GM12878 (cell line): ENCODE results near the gene KIF5A. TPM values are rescaled to one million over a fixed set of nuclear protein-coding genes. Genes with fewer than 3 reads are reported as not detected.
A peak's percentile ranks its signal among the peaks of the same experiment; 100 is the strongest.

Experiments used
- ASH2L ChIP-seq: fragments of 300-600, 200-600 bp; sonication (generic); IDR thresholded peaks from 2 replicates; pipeline ENCODE4 v1.6.1; 2017; ENCODE audit warnings: low read depth, mild to moderate bottlenecking, borderline replicate concordance
- BHLHE40 ChIP-seq, 2 experiments: fragments of 450-650 bp in 1 of 2; IDR thresholded peaks; 2 replicates each; pipeline ENCODE4 v1.6.1; 2011 to 2017; ENCODE audit warnings: low read depth in 2 of 2, borderline replicate concordance in 1 of 2, improper control_type of control experiment in 1 of 2, low read length in 1 of 2, mild to moderate bottlenecking in 1 of 2
- CHD4 ChIP-seq: fragments of 200-600 bp; sonication (generic); IDR thresholded peaks from 2 replicates; pipeline ENCODE4 v1.6.1; 2016; ENCODE audit warnings: mild to moderate bottlenecking
- EED ChIP-seq: sonication (generic); IDR thresholded peaks from 2 replicates; pipeline ENCODE4 v1.6.1; 2016; ENCODE audit warnings: antibody characterized with exemption, low read depth
- HCFC1 ChIP-seq: fragments of 150-350 bp; IDR thresholded peaks from 2 replicates; pipeline ENCODE4 v1.6.1; 2014; ENCODE audit warnings: low read length
- HDGF ChIP-seq: fragments of 450-650 bp; IDR thresholded peaks from 2 replicates; pipeline ENCODE4 v1.6.1; 2016; ENCODE audit warnings: antibody characterized with exemption
- KDM1A ChIP-seq: fragments of 200-600 bp; sonication (generic); IDR thresholded peaks from 2 replicates; pipeline ENCODE4 v1.6.1; 2016; ENCODE audit warnings: borderline replicate concordance
- MEF2B ChIP-seq: fragments of 450-650 bp; IDR thresholded peaks from 2 replicates; pipeline ENCODE4 v1.6.1; 2018; ENCODE audit warnings: mild to moderate bottlenecking, moderate library complexity; ENCODE audit not compliant: partially characterized antibody, poor library complexity, severe bottlenecking
- MYB ChIP-seq: fragments of 150-350 bp; IDR thresholded peaks from 2 replicates; pipeline ENCODE4 v1.6.1; 2014; ENCODE audit warnings: mild to moderate bottlenecking, low read depth, low read length, borderline replicate concordance
- MYC ChIP-seq: IDR thresholded peaks from 2 replicates; pipeline ENCODE4 v1.6.1; 2011; ENCODE audit warnings: mild to moderate bottlenecking, low read length, moderate library complexity, inconsistent platforms; ENCODE audit not compliant: insufficient read depth, insufficient replicate concordance, insufficient read length, severe bottlenecking
- PAX8 ChIP-seq: fragments of 450-650 bp; IDR thresholded peaks from 2 replicates; pipeline ENCODE4 v1.6.1; 2017; ENCODE audit warnings: mild to moderate bottlenecking, moderate library complexity
- SP1 ChIP-seq: IDR thresholded peaks from one replicate; pipeline ENCODE4 v1.6.1; 2011; ENCODE audit warnings: low read depth, low read length
- TCF7 ChIP-seq: IDR thresholded peaks from 2 replicates; pipeline ENCODE4 v1.6.1; 2014; ENCODE audit warnings: antibody characterized with exemption, borderline replicate concordance
- ZNF207 ChIP-seq: fragments of 450-650 bp; IDR thresholded peaks from 2 replicates; pipeline ENCODE4 v1.6.1; 2014; ENCODE audit warnings: antibody characterized with exemption, mild to moderate bottlenecking, borderline replicate concordance
- polyA plus RNA-seq, 11 experiments: library from polyadenylated mRNA; depleted of rRNA in 4 of 11; unstranded in 6 of 11; stranded (reverse) in 5 of 11; fragments of >200 nt; fragmentation: Nextera tagmentation in 4 of 11; fragmentation: Illumina TruSeq in 1 of 11; extraction: Ambion mirVana in 4 of 11; extraction: Trizol in 1 of 11; gene quantifications; 1 replicate in 1 of 11; 2 replicates in 10 of 11; pipeline versions ENCODE4 v1.2.1 to v1.2.3, GENCODE V29; 2011 to 2016; ENCODE audit warnings: inconsistent platforms in 2 of 11, missing spikeins in 2 of 11, low read depth in 1 of 11
- total RNA-seq, 4 experiments: library from RNA; depleted of rRNA in 3 of 4; stranded (reverse); fragments of >200 nt in 3 of 4; fragmentation: Illumina TruSeq in 1 of 4; extraction: Trizol in 1 of 4; gene quantifications; 2 replicates each; pipeline versions ENCODE4 v1.2.1 to v1.2.3, GENCODE V29; 2013 to 2021
- TF ChIP-seq, protein P1 (sequence below): fragments of 450-650 bp; IDR thresholded peaks from 2 replicates; pipeline ENCODE4 v1.6.1; 2017; ENCODE audit warnings: low read depth, mild to moderate bottlenecking, moderate library complexity
- TF ChIP-seq, protein P2 (sequence below): fragments of 450-650 bp; conservative IDR thresholded peaks from 2 replicates; pipeline ENCODE4 v1.6.1; 2017; ENCODE audit warnings: mild to moderate bottlenecking, moderate library complexity
- TF ChIP-seq, protein P3 (sequence below): fragments of 450-650 bp; formaldehyde crosslinking; IDR thresholded peaks from 2 replicates; pipeline ENCODE4 v1.5.0; 2022; ENCODE audit warnings: mild to moderate bottlenecking, missing genetic modification characterization
- TF ChIP-seq, protein P4 (sequence below): fragments of 450-650 bp; IDR thresholded peaks from 2 replicates; pipeline ENCODE4 v1.6.1; 2017; ENCODE audit warnings: mild to moderate bottlenecking, moderate library complexity

The KIF5A gene
- total and polyA plus RNA-seq, 10 of the 15 experiments (the other 5 are each of a cell fraction or from before 2014, with no cell fraction given), result 0.35 to 2.9 (median 0.97) TPM

DNA sequence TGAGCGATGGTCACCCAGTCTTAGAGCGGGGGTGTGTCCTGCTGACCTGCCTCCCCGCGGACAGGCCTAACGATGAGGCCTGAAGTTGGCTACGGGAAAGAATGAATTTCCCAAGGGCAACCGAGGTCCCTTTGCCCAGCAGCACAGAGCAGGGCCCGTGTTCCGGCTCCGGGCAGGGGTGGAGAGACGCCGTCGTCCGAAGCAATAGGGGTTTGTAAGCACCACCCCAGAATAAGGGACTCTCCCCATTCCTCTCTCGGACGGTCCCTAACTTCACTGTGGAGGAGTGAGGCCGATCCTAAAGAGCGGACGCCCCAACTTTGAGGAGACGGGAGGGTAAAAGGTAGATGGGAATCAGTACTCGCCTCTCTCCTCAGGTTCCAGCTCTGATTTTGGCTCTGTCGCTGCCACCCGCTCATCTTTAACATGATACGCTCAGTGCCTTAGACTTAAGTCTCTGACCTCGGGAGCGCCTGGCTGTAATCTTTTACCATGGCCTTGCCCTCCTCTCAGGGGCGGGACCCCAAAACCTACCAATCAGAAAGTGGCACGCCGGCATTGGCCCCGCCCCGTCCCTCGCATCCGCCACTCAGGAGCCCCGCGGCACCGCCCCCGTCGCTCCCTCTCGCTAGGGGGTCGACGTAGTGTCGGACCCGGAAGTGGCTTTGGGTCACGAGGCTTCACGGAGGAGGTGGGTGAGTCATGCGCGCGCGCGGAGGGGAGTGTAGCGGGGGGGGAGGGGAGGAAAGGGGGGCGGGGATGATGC lies 29.6 kb upstream of the KIF5A start, which contains the start of gene DDIT3 (continued):
- TF ChIP-seq, protein P1, sequence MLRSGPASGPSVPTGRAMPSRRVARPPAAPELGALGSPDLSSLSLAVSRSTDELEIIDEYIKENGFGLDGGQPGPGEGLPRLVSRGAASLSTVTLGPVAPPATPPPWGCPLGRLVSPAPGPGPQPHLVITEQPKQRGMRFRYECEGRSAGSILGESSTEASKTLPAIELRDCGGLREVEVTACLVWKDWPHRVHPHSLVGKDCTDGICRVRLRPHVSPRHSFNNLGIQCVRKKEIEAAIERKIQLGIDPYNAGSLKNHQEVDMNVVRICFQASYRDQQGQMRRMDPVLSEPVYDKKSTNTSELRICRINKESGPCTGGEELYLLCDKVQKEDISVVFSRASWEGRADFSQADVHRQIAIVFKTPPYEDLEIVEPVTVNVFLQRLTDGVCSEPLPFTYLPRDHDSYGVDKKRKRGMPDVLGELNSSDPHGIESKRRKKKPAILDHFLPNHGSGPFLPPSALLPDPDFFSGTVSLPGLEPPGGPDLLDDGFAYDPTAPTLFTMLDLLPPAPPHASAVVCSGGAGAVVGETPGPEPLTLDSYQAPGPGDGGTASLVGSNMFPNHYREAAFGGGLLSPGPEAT, result peak; percentile 35
- TF ChIP-seq HDGF, result 0 out of 2 replicates have a peak, but pooled peaks have one; percentile 26
- no peak for TF ChIP-seq KDM1A
- TF ChIP-seq SP1, result peak; percentile 85
- TF ChIP-seq, protein P2, sequence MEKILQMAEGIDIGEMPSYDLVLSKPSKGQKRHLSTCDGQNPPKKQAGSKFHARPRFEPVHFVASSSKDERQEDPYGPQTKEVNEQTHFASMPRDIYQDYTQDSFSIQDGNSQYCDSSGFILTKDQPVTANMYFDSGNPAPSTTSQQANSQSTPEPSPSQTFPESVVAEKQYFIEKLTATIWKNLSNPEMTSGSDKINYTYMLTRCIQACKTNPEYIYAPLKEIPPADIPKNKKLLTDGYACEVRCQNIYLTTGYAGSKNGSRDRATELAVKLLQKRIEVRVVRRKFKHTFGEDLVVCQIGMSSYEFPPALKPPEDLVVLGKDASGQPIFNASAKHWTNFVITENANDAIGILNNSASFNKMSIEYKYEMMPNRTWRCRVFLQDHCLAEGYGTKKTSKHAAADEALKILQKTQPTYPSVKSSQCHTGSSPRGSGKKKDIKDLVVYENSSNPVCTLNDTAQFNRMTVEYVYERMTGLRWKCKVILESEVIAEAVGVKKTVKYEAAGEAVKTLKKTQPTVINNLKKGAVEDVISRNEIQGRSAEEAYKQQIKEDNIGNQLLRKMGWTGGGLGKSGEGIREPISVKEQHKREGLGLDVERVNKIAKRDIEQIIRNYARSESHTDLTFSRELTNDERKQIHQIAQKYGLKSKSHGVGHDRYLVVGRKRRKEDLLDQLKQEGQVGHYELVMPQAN, result peak; percentile 82
- TF ChIP-seq, protein P3, sequence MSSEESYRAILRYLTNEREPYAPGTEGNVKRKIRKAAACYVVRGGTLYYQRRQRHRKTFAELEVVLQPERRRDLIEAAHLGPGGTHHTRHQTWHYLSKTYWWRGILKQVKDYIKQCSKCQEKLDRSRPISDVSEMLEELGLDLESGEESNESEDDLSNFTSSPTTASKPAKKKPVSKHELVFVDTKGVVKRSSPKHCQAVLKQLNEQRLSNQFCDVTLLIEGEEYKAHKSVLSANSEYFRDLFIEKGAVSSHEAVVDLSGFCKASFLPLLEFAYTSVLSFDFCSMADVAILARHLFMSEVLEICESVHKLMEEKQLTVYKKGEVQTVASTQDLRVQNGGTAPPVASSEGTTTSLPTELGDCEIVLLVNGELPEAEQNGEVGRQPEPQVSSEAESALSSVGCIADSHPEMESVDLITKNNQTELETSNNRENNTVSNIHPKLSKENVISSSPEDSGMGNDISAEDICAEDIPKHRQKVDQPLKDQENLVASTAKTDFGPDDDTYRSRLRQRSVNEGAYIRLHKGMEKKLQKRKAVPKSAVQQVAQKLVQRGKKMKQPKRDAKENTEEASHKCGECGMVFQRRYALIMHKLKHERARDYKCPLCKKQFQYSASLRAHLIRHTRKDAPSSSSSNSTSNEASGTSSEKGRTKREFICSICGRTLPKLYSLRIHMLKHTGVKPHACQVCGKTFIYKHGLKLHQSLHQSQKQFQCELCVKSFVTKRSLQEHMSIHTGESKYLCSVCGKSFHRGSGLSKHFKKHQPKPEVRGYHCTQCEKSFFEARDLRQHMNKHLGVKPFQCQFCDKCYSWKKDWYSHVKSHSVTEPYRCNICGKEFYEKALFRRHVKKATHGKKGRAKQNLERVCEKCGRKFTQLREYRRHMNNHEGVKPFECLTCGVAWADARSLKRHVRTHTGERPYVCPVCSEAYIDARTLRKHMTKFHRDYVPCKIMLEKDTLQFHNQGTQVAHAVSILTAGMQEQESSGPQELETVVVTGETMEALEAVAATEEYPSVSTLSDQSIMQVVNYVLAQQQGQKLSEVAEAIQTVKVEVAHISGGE (CRISPR knock-in tag), result no peak
- TF ChIP-seq, protein P4, sequence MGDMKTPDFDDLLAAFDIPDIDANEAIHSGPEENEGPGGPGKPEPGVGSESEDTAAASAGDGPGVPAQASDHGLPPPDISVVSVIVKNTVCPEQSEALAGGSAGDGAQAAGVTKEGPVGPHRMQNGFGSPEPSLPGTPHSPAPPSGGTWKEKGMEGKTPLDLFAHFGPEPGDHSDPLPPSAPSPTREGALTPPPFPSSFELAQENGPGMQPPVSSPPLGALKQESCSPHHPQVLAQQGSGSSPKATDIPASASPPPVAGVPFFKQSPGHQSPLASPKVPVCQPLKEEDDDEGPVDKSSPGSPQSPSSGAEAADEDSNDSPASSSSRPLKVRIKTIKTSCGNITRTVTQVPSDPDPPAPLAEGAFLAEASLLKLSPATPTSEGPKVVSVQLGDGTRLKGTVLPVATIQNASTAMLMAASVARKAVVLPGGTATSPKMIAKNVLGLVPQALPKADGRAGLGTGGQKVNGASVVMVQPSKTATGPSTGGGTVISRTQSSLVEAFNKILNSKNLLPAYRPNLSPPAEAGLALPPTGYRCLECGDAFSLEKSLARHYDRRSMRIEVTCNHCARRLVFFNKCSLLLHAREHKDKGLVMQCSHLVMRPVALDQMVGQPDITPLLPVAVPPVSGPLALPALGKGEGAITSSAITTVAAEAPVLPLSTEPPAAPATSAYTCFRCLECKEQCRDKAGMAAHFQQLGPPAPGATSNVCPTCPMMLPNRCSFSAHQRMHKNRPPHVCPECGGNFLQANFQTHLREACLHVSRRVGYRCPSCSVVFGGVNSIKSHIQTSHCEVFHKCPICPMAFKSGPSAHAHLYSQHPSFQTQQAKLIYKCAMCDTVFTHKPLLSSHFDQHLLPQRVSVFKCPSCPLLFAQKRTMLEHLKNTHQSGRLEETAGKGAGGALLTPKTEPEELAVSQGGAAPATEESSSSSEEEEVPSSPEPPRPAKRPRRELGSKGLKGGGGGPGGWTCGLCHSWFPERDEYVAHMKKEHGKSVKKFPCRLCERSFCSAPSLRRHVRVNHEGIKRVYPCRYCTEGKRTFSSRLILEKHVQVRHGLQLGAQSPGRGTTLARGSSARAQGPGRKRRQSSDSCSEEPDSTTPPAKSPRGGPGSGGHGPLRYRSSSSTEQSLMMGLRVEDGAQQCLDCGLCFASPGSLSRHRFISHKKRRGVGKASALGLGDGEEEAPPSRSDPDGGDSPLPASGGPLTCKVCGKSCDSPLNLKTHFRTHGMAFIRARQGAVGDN, result peak; percentile 81; the same call in 1 of the 2 replicates
- no peak for TF ChIP-seq ASH2L
- TF ChIP-seq TCF7, result no peak
- TF ChIP-seq MYC, result no peak
- TF ChIP-seq EED, result no peak
- TF ChIP-seq MEF2B, result no peak
- TF ChIP-seq PAX8, result no peak; the same call in 1 of the 2 replicates
- TF ChIP-seq HCFC1, result no peak
- no peak for TF ChIP-seq CHD4
- peak; percentile 64 to 85; a peak in 3 of 4 replicates for TF ChIP-seq BHLHE40 (IDR thresholded peaks at IDR 0.05; ENCODE audit: borderline replicate concordance in 1 of 2, low read depth in 2 of 2, low read length in 1 of 2)
- 0 out of 2 replicates have a peak, but pooled peaks have one; percentile 44 for TF ChIP-seq ZNF207
- no peak for TF ChIP-seq MYB
